Measurements from ENCODE around the gene SMYD3. TPM values are rescaled to one million over a fixed set of nuclear protein-coding genes. Genes with fewer than 3 reads are reported as not detected.

The SMYD3 gene
- total RNA-seq, 4 donors from 2014 or later, result 10.5 to 36.4 (median 22.5) TPM

DNA sequence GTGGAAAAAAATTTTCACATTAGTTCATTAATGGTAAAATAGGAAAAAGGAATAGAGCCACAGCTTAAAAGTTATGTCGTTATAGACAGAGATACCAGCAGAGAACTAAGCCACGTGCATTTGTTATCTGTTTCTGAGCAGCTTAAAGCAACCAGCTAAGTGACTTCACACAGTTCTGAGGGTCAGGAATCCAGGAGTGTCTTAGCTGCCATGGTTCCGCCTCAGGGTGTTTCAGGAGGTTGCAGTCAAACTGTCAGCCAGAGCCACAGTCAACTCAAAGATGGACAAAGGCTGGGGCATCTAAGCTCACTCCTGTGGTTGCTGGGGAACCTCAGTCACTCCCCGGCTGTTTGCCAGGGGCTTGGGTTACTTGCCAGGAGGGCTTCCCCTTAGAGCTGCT, 515.8 kb downstream of the SMYD3 start:
- H3K27ac ChIP-seq, result no peak overlapping the region
- H3K9me3 ChIP-seq, result no peaks in the 10 kb centered on the region
- intact Hi-C loops (cut with DNase I; ENCODE audit: low total_unique reads), result no loop called here
- H3K4me3 ChIP-seq, result no peak overlapping the region
- H3K36me3 ChIP-seq, result no peaks in the 10 kb centered on the region
- no peak for DNase-seq
- H3K4me1 ChIP-seq, result no peaks in the 10 kb centered on the region
- H3K27me3 ChIP-seq, result no peaks in the 10 kb centered on the region
- TF ChIP-seq, protein P1, sequence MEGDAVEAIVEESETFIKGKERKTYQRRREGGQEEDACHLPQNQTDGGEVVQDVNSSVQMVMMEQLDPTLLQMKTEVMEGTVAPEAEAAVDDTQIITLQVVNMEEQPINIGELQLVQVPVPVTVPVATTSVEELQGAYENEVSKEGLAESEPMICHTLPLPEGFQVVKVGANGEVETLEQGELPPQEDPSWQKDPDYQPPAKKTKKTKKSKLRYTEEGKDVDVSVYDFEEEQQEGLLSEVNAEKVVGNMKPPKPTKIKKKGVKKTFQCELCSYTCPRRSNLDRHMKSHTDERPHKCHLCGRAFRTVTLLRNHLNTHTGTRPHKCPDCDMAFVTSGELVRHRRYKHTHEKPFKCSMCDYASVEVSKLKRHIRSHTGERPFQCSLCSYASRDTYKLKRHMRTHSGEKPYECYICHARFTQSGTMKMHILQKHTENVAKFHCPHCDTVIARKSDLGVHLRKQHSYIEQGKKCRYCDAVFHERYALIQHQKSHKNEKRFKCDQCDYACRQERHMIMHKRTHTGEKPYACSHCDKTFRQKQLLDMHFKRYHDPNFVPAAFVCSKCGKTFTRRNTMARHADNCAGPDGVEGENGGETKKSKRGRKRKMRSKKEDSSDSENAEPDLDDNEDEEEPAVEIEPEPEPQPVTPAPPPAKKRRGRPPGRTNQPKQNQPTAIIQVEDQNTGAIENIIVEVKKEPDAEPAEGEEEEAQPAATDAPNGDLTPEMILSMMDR (IDR thresholded peaks at IDR 0.05), result no peak
- TF ChIP-seq POLR2A (IDR thresholded peaks at IDR 0.05), result no peak

GRCh38 chr1:245990315-245991022, 516.6 kb downstream of the SMYD3 start:
- Histone ChIP-seq H3K4me3 (no peak overlapping the region), H3K9me3 (no peaks in the 10 kb centered on the region), H3K4me1 (no peaks in the 10 kb centered on the region), H3K27me3 (no peaks in the 10 kb centered on the region), H3K36me3 (no peaks in the 10 kb centered on the region), H3K27ac (no peak overlapping the region)
- intact Hi-C loops (cut with DNase I; ENCODE audit: low total_unique reads), result no loop called here
- TF ChIP-seq, protein P1 (IDR thresholded peaks at IDR 0.05), result no peak
- TF ChIP-seq POLR2A (IDR thresholded peaks at IDR 0.05), result no peak
- no peak for DNase-seq

GRCh38 chr1:245988393-245989078, 518.5 kb downstream of the SMYD3 start:
- Histone ChIP-seq H3K4me3 (no peak overlapping the region), H3K9me3 (no peaks in the 10 kb centered on the region)
- TF ChIP-seq, protein P1 (IDR thresholded peaks at IDR 0.05), result no peak
- no peak for TF ChIP-seq POLR2A (IDR thresholded peaks at IDR 0.05)

GRCh38 chr1:245987997-245988392, 519.1 kb downstream of the SMYD3 start:
- TF ChIP-seq, protein P1 (IDR thresholded peaks at IDR 0.05), result no peak
- TF ChIP-seq POLR2A (IDR thresholded peaks at IDR 0.05), result no peak
- no peak overlapping the region for H3K27ac ChIP-seq
- no peaks in the 10 kb centered on the region for H3K27me3 ChIP-seq
- no peaks in the 10 kb centered on the region for H3K36me3 ChIP-seq
- no peaks in the 10 kb centered on the region for H3K4me1 ChIP-seq
- no peak for DNase-seq
- H3K9me3 ChIP-seq, result no peaks in the 10 kb centered on the region
- intact Hi-C loops (cut with DNase I; ENCODE audit: low total_unique reads), result no loop called here
- H3K4me3 ChIP-seq, result no peak overlapping the region

More at GRCh38 chr1:245988393-245989078, 518.5 kb downstream of the SMYD3 start:
- DNase-seq, result no peak
- Histone ChIP-seq H3K36me3 (no peaks in the 10 kb centered on the region), H3K27ac (no peak overlapping the region), H3K4me1 (no peaks in the 10 kb centered on the region), H3K27me3 (no peaks in the 10 kb centered on the region)
- intact Hi-C loops (cut with DNase I; ENCODE audit: low total_unique reads), result no loop called here

- Histone ChIP-seq H3K27ac (no peak overlapping the region), H3K9me3 (no peaks in the 10 kb centered on the region), H3K4me3 (no peak overlapping the region), H3K4me1 (no peaks in the 10 kb centered on the region), H3K27me3 (no peaks in the 10 kb centered on the region), H3K36me3 (no peaks in the 10 kb centered on the region)
- TF ChIP-seq, protein P1 (IDR thresholded peaks at IDR 0.05), result no peak
- no peak for TF ChIP-seq POLR2A (IDR thresholded peaks at IDR 0.05)
- no peak for DNase-seq
- intact Hi-C loops (cut with DNase I; ENCODE audit: low total_unique reads), result no loop called here
These were observed 519.5 kb downstream of the SMYD3 start for GRCh38 chr1:245987577-245987976.
